ELF-1 (cell line): ENCODE measurements around the gene XKR7.
A peak's percentile ranks its signal among the peaks of the same experiment; 100 is the strongest.

ENCODE experiments used
- DNase-seq: peaks from one replicate; pipeline ENCODE4 v3.0.0-alpha.2; 2016; ENCODE audit warnings: low read depth, low spot score

The XKR7 gene

DNA sequence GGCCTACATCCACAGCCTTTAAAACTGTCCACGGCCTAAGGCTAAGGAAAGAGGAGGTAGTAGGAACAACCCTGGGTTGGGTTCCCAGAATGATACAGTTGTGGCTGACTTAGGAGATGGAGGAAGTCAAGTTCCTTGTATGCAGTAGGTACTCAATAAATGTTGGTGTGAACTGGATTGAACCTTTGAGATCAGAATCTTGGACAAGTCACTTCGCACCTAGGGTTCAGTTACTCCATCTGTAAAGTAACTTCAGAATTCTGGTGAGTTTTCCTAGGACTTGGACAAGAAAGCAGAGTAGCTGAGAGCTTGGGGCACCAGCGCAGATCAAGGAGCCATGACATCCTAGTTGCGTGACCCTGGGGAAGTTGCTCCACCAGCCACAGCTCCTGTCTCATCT is 9.1 kb downstream of the XKR7 start:
- DNase-seq, result no peak

DNA sequence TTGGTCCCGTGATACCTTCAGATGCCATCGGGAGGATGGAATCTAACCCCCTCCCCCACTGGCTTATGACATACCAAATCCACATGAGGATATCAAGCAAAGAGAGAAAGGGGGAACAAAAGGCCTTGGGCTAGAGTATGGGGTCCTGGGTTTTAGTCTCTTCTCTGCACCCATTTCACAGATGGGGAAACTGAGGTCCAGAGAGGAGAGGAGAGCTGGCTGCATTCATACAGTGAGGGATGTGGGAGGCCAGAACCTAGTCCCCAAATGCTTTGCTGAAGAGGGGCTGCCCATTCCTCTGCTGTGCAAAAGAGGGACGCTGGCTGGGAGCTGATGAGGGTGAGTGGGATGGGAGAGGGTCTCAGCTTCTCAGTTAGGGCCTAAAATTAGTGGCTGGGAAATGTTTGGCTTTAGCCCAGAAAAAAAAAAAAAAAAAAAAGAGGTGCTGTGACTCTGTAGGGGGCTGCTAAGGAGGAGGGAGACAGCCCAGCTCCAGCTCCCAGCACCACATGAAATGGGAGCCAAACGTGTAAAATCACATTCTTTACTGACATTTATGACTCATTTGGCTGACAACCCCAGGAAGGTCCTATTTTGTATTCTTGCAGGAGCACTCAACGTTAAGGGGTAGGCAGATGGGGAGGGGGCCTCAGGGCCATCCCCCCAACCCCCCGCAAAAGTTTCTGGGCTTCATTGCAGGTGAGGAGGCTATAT is 11.9 kb downstream of the XKR7 start:
- peak; percentile 16 for DNase-seq

DNA sequence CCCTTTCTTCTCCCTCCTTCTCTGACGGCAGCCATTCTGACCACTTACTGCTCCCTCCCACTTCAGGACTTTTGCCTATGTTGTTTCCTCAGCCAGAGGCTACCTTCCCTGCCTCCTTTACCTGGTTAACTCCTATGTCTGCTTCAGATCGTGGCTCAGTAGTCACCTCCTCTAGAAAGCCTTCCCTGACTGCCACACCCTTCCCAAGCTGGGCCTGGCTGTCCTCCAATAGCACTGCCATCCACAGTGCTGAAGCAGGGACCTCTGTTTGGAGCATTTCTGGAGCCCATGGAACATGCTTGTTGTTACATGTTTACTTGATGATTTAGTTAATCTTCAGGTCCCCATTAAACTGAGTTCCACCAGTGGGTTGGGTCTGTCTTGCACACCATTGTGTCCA is 13.8 kb downstream of the XKR7 start:
- no peak for DNase-seq

DNA sequence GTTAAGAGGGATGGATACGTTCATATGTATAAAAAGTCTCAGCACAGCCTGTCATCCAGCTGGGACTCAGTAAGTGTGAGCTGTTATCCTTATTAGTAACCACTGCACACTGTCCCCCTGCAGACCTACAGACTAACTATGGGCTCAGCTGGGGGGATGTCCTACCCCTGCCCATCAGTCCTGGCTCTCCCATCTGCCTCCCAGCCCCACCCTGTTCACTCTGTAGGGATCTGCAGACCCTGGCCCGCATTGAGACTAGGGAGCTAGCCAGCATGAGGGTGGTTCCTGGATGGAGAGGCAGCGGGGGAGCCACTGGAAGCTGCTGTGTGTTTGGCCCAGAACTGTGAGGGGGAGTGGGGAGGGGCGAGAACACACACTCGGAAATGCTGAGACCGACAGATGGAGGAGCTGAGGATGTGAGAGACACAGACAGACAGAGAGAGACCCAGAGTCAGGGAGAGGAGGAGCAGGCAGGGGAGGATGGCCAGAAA is 17.1 kb downstream of the XKR7 start:
- no peak for DNase-seq

DNA sequence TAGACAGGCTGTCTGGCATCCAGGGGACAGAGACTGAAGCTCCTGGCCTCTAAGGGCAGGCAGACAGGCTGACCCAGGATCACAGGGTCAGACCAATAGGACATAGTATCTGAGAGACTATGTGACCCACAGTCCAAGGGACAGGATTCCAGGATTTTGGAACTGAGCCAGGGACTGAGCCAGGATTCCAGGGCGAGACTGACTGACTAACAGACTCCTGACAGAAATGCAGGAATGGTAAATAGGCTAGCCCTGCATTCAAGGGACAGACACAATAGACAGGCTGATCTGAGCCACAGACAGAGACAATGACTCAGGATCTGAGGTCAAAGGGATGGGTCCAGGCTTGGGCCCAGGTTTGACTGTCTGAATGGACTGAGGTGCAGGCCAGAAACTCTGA is 19.8 kb downstream of the XKR7 start:
- no peak for DNase-seq

DNA sequence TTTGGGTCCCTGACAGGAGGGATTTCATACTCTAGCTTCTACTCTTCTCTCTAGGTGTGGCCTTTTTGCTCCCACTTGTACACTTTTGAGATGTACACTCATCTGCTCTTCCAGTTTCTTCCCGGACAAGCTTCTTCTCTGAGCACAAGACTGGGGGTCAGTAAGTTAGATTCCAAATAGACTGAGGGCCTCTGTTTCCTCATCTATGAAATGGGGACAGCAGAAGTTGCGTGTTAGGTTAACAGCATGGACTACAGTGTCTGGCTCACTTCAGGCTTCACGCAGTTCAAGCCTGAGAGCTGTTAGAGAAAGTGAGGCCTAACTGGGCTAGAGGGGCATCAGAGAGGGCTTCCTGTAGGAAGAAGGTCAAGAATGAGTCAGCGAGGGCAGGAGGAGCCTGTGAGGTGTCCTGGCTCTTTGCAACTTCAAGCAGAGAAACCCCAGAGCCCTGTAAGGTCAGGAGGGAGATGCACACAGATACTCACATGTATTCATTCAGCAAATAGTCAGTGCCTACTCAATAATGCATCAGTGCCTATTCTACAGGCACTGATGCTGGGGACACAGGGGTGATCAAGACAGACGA is 20.6 kb downstream of the XKR7 start:
- DNase-seq, result no peak

DNA sequence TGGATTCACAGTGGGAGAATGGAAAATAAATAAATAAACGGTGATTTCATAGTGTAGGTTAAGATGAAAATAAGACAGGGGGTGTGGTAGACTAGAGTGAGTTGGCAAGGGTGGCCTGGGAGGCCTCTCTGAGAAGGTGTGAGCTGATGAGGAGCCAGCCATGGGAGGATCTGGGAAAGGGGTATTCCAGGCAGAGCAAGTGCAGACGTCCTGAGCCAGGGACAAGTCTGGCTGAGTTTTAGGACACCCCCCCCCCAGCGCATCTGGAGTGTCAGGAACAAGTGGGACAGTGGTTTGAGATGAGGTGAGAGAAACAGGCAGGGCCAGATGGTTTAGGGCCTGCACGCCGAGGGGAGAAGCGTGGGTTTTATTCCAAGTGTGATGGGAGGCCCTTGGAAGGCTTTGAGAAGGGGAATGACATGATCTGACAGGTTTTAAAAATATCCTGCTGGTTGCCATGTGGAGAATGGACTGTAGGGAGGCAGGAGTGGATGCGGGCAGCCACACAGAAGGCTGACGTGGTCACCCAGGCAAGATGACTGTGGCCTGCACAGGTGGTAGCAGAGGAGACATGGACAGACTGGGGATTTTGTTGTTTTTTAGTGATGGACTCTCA is 21.2 kb downstream of the XKR7 start:
- no peak for DNase-seq

DNA sequence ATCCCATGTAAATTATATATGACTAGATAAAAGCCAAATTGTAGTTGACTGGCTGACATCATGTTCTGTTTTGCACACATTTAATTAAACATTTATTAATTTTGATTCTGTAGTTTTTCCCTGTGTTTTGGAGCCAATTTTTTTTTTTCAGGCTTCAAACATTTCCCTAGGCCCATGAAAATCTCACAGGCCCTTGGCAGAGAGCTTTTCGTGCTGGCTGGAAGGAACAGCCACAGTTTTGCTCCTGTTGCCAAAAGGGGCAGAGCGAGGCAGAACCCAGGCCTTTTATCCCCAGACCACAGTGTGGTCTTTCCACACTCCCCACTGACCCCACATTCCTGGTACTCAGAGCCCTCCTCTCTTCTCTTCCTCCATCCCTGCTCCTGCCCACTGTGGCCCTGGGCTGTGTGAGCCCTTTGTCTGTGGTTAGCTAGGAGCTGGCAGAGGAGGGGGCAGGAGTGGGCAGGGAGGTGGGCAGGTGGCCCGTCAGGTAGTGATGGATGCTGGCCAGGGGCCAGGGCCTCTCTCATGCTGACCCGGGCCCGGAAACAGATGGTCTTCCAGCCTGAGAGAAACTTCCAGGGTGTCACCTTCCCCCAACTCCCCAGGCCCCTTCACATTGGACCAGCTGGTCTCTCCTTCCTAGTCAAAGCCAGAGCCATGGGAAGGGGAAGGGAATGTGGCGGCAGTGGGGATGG is 22.8 kb downstream of the XKR7 start:
- DNase-seq, result no peak

DNA sequence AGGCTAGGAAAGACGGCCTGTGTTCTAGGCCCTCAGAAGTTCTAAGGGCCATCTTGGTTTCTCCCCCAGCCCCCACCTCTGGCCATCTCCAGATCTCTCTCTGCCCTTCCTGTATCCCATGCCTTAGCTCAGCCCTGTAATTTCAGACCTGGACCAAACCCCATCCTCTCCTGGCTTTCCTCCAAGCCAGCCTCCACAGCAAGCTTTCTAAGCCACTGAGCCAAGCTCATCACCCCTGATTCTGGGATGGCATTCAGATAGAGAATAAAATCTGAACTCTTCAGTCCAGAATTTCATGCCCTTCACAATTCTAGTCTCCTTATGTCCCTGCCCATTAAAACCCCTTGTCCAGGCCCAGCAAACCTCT is 23.4 kb downstream of the XKR7 start:
- DNase-seq, result no peak

DNA sequence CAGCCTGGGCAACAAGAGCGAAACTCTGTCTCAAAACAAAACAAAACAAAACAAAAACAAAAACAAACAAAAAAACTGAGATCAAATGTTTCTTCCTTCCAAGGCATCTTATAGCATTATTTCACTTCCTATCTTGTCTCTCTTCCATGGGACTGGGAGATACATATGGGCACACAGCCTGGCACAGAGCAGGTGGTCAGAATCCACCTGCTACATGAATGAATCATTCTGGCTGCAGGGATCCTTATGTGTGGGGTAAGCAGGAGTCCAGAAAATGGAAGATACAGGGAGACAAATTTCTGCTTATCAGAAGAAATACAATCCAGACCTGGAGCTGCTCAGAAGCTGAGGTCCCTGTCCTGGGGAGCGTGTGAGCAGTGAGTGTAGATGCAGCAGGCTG is 24.1 kb downstream of the XKR7 start:
- DNase-seq, result no peak

DNA sequence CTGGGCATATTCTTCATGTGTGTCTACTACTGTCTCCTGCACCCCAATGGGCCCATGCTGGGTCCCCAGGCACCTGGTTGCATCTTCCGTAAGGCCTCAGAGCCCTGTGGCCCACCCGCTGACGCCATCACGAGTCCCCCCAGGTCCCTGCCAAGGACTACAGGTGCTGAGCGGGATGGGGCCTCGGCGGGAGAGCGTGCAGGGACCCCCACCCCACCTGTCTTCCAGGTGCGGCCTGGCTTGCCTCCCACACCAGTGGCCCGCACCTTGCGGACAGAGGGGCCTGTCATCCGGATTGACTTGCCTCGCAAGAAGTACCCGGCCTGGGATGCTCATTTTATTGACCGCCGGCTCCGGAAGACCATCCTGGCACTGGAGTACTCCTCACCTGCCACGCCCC is 29.0 kb downstream of the XKR7 start:
- no peak for DNase-seq

DNA sequence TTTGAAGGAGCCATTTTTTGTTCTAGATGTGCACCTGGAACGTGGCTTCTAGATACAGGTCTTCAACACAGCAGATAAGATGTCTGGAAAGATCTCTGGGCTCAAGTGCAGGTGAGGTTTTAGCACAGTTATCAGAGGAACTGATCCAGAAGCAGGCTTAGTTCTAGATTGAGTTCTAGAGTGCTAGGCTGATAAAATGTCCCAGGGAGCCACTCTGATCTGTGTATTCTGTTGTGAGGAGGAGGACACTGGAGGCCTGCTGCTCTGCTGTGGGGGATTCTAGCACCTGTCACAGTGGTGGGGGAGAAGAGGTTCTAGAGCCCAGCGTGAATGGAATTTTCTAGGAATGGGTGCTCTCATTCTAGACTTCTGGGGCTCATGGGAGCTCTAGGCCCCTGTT is 30.3 kb downstream of the XKR7 start:
- no peak for DNase-seq

DNA sequence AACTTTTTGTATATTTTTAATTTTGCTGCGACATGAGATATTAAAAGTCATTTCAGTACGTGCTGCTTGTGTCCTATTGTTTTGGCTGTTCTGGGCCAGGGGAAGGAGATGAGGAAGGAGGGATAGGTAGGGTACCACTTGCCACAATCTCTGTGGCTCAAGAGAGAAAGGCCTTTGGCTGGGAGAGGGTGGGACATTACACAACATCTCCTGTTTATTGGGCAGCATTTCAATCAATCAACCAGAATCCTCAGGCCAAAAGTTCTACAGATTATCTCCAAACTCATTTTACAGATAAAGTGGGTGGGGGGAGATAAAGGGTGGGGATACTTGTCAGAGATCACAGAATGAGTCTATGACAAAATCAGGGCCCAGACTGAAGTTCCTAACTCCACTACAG is 35.4 kb downstream of the XKR7 start:
- DNase-seq, result no peak

DNA sequence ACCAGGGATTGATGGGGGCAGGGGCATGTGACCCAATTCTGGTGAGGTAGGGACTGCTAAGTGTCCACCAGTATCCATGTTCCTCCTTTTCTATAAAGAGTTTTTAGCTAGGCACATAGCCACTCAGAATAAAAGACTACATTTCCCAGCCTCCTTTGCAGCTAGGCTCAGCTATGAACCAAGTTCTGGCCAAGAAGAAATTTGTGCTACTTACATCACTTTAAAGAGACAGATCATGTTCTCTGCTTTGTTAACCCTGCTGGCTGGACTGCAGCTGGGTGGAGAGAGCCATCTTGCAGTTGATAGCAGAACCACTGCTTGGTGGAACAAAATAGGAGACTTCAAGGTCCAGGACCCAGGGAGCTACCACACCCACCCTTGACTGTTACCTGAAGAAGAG is 37.0 kb downstream of the XKR7 start:
- DNase-seq, result no peak

DNA sequence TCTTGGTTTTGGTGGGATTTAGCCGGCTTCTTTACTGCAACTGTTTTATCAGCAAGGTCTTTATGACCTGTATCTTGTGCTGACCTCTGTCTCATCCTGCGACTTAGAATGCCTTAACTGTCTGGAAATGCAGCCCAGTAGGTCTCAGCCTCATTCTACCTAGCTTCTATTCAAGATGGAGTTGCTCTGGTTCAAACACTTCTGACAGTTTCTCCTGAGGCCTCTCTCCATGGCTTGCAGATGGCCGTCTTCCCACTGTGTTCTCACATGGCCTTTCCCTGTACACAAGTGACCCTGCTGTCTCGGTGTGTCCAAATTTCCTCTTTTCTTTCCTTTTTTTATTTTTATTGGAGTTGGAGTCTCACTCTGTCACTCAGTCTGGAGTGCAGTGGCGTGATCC is 38.1 kb downstream of the XKR7 start:
- no peak for DNase-seq

DNA sequence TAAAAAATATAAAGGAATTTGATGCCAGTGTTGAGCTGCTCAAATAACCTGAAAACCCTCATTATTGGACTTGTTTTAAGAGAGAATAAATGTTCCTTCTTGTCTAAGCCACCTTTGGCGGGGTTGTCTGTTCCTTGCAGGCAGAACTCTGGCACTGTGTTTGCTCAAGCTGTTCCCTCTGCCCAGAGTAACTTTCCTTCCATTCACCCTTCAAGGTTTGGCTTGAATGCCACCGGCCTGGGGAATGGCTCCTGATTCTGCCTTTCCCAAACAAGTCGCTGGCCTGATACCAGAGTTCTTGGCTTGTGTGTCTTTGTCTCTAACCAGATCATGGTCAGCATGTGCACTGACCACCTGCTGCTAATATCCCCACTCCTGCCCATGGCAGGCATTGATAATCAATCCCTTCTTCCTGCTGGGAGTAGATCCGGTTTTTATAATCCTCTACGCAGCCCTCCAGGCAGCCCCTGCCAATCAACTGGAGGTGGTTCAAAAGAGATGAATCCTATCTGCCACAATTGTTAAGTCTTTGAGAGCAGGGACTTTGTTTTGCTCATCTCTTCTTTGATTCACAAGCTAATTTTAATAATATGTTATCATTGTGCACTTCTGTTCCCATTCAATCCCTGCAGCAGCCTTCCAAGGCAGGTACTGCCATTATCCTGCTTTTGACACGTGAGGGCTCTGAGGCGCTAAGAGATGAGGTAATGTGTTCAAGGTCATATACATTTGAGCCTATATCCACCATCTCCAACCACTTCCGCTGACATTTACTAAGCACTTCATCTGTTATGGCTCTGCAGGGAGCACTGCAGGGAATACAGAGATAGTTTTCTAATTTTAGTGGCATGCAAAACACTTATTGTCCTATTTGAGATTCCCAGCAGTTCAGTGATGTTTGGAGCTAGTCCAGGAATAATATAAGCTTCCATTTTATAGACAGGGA is 39.2 kb downstream of the XKR7 start:
- DNase-seq, result no peak

DNA sequence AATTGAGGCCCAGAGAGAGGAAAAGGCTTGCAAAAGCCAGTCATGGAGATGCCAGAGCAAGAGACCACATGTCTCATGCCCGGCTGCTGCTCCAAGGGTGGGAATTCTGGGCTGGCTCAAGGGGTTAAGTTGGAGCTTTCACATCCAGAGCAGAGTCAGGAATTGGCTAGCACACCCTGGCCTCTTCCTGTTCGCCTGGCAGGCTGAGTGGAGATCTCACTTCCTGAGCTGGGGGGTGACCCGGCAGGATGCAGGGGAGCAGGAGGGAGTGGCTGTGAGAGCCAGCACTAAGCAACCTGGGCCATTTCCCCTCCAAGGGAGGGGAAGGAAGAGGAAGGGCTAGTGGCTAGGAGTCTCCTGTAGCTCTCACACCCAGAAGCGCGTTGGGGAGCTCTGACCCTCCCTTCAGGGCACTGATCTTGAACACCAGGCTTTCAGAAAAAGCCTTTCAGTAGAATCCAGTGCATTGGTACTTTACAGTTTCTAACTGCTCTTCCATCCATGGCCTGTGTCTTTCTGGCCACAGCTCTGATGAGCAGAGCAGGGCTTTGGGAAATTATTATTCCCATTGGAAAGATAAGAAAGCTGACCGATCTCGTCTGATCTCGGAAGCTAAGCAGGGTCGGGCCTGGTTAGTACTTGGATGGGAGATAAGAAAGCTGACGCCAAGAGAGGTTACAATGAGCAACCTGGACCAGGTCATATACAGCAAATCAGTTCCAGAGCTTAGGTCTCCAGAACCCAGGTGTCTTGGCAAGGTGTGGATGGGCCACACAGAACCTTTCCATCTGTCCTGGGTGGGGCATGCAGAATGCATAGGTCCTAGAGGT is 40.1 kb downstream of the XKR7 start:
- peak; percentile 14 for DNase-seq

DNA sequence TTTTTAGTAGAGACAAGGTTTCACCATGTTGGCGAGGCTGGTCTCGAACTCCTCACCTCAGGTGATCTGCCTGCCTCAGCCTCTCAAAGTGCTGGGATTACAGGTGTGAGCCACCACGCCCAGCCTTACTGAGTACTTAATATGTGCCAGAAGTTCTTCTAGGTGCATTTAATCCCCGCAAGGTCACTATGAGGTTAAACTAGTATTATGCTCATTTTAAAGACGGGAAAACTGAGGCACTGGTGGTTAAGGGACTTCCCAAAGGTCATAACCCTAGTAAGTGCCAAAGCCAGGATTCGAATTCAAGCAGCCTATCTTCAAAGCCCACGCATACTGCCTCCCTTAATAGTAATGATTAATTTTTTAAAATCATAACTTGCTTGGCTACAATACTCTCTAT is 41.6 kb downstream of the XKR7 start:
- no peak for DNase-seq

DNA sequence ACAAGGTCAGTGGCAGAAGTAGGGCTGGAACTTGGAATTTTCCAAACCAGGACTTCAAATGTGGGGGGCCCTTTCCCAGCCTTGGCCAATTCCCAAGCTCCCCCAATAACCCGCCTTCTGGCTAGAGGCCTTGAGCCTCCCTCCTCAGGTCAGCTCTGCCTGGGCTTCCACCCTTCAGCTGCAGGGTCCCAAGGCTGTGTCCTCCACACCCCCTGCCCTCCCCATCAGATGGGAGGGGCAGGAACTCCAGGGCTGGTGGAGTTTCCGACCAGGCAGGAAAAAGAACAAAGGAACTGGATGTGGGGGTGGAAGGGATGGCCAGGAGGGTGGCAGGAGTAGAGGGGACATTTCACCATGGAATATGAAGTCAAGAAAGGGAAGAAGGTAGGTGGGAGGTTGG is 42.1 kb downstream of the XKR7 start, which contains the start of gene CCM2L:
Gene CCM2L (plus strand): TSS at position 338 of the 400 bp plus-strand sequence. CDS start 17 bp downstream, at position 355.
- no peak for DNase-seq

DNA sequence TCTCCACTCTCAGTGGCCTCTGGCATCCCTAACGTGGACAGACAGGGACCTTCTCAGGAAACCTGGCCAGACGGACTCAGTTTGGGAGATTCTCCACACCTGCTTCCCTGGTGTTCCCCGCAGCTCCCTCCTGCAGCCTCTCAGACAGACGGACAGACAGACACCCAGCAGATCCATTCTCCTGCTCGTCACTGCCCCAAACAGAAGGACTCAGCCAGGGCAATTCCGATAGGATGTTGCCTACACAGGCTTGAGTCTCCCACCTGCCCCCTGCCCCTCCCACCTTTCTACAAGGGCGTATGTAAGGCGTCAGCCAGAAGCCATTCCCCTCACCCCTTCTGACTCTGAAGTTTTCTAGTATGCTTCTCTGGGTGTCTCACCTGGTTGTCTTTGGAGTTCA is 42.7 kb downstream of the XKR7 start:
- no peak for DNase-seq
